ENCODE measurements around the gene STX12.

Gene STX12

DNA sequence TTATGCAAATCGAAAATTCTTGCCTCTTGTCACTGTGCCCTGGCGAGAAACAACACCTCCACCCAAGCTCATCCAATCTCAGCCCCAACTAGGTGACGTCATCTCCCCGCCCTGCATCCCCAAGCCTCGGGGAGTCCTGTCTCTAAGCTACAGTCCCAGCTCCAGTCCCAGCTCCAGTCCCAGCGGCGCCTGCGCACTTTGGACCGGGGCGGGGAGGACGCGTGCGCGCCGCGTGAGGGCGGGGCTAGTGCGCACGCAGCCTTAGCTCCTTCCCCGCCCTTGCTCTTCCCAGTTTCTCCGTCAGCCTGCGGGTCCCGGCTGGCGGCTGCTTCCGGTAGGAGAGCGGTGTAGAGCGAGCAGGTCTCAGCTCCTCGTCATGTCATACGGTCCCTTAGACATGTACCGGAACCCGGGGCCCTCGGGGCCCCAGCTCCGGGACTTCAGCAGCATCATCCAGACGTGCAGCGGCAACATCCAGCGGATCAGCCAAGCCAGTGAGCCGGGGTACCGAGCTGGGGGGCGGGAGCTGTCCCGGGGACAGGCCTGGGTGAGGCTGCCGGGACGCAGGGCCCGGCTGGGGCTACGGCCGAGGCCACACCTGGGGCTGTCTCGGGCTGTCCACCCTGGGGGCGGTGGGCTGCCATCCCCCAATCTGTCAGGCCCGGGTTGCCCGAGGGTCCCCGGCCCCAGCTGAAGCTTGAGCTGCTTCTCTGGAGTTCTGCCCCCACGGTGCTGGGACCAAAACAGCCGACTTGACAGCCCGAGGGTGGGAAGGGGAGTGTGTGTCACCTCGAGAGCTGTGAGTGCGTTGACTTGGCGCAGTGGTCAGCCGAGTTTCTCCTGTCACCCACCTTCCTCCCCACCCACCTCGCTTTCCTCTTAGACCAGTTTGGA lies at the start of gene STX12:
STX12 (plus strand) TSS at position 288 of the 894 bp plus-strand sequence; CDS start at position 377, 89 bp downstream.
- ATAC-seq (ENCODE audit: low read depth) (peak; percentile 93), DNase-seq (ENCODE audit: low spot score in 2 of 2) (peak; percentile 91 to 97)
- H3K27me3 Mint-ChIP-seq = no peaks in the 10 kb centered on the region
- peaks cover 9% of the 10 kb centered on the region for H3K36me3 Mint-ChIP-seq
- no peaks in the 10 kb centered on the region for H3K9me3 Mint-ChIP-seq
- H3K4me1 Mint-ChIP-seq = peaks cover 20% of the 10 kb centered on the region
- H3K27ac Mint-ChIP-seq = peak within 1 kb of the TSS; percentile 90
- peak within 1 kb of the TSS; percentile 95 for H3K4me3 Mint-ChIP-seq

DNA sequence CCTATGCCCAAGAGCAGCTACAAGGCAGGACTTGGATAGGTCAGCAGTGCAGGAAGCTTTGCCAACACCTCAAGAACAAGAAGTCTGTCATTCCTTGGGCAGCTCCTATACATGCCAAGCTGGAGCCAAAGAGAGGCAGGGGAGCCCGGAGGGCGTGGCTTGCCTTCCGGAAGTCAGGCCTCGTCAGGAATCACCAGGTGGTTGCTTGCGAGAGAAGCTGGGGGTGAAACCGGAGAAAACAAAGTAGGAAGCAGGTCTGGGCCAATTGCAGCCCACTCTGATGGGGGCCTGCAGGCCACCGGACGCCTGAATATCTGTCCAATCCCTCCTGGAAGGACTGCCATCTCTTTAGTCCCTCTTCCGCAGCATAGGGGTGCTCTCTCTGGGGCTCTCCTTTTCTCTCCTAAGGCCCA lies 48.1 kb upstream of the STX12 start:
- no peak for DNase-seq (ENCODE audit: low spot score in 2 of 2)
- peaks cover 5% of the 10 kb centered on the region for H3K36me3 Mint-ChIP-seq
- H3K27me3 Mint-ChIP-seq = no peaks in the 10 kb centered on the region
- ATAC-seq (ENCODE audit: low read depth) = no peak
- H3K4me3 Mint-ChIP-seq = peak overlapping the region; percentile 92
- H3K9me3 Mint-ChIP-seq = no peaks in the 10 kb centered on the region
- peaks cover 6% of the 10 kb centered on the region for H3K4me1 Mint-ChIP-seq
- peak overlapping the region; percentile 98 for H3K27ac Mint-ChIP-seq

DNA sequence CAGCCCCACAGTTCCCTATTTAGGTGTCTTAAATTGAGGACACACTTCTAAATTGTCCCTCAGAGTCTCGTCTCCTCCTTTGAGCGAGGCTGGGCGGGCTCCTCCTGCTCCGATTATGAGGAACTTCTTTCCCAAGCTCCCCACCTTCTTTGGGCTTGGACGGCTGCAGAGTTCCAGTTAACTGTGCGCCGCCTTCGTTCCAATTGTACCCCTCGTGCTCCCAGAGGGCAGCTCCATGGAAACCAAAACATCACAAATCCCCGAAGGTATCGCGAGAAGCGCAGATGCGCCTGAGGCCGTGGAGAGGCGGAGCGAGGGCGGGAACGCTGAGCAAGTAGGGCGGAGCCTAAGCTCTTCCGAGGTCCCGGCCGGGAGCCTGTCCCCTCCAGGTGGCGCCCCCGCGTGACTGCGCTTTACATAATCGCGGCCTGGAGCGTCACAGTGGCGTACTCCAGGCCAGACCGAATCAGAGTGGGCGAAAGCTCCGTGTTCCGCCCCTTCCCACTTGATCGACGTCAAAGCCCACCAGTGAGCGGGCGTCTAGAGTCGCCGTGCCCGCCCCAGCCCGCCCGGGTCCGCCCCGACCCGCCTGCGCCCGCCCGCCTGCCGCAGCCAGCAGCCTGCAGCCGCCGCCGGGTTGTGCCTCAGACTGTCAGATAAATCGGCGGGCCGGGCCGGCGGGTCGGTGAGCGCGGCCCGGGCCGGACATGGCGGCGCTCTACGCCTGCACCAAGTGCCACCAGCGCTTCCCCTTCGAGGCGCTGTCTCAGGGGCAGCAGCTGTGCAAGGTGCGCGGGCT lies 47.4 kb upstream of the STX12 start, which contains the start of gene FAM76A:
FAM76A (plus strand) TSS at position 588 of the 799 bp plus-strand sequence; CDS start at position 708, 120 bp downstream.
- DNase-seq (ENCODE audit: low spot score in 2 of 2) (peak; percentile 98 to 100), ATAC-seq (ENCODE audit: low read depth) (peak; percentile 83)
- Mint-ChIP-seq H3K9me3 (no peaks in the 10 kb centered on the region), H3K27ac (peak within 1 kb of the TSS; percentile 98), H3K4me3 (peak within 1 kb of the TSS; percentile 92), H3K27me3 (no peaks in the 10 kb centered on the region), H3K4me1 (peaks cover 8% of the 10 kb centered on the region), H3K36me3 (peaks cover 7% of the 10 kb centered on the region)

DNA sequence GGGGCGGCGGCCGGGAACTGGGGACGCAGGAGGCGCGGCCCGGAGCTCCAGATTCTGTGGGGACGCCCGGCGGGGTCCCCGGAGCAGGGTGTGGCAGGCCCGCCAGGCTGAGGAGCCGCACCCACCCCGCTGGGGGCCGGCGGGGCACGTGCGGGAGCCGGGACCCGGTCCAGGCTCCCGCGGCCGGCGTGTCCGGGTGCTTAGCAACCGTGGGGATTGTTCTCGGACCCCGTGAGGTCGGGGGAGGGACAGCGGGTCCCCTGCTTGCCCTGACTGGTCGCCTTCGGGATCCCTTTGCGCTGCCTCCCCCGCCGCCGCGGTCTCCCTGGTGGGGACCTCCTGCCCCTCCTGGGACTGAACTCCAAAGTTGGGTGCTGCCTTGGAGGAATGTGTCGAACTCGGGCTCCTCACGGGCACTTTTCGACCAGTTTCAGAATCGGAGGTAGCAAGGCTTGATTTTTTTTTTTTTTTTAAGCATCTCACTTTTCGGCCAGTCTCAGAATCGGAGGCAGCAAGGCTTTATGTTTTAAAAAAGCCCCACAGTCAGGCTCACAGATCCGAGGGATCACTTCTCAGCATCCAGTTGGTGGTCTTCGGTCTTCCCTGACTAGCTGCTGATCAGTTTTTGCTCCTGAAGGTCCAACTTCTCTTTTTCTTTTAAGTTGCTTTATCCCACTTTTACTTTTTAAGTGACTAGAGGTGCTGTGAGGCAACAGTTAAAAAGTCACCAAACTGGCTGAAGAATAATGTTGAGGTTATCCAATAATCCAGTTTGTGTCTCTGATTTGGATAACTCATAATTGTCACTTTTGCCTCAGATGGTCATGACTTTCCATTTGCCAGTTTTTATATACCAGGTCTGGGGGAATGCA lies 46.6 kb upstream of the STX12 start:
- H3K27me3 Mint-ChIP-seq = no peaks in the 10 kb centered on the region
- no peaks in the 10 kb centered on the region for H3K9me3 Mint-ChIP-seq
- H3K4me1 Mint-ChIP-seq = peaks cover 8% of the 10 kb centered on the region
- H3K27ac Mint-ChIP-seq = peak overlapping the region; percentile 98
- ATAC-seq (ENCODE audit: low read depth) (no peak), DNase-seq (ENCODE audit: low spot score in 2 of 2) (no peak)
- H3K4me3 Mint-ChIP-seq = peak overlapping the region; percentile 92
- H3K36me3 Mint-ChIP-seq = peaks cover 9% of the 10 kb centered on the region

DNA sequence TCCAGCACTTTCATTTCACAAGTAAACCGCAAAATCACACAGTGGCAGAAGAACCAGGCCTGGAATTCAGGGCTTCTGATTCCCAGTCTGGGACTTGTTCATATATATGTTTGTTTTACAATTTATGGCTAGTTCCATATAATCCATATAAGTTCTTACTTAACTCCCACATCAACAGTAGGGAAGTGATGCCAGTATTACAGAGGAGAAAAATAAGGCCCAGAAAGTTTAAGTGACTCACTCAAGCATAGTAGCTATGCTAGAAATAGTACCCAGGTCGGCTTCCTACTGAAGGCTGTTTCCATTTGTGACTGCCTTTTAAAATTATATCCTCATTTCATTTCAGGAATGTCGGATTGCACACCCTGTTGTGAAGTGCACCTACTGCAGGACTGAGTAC lies 45.9 kb upstream of the STX12 start:
- H3K27ac Mint-ChIP-seq = peak overlapping the region; percentile 98
- ATAC-seq (ENCODE audit: low read depth) = no peak

DNA sequence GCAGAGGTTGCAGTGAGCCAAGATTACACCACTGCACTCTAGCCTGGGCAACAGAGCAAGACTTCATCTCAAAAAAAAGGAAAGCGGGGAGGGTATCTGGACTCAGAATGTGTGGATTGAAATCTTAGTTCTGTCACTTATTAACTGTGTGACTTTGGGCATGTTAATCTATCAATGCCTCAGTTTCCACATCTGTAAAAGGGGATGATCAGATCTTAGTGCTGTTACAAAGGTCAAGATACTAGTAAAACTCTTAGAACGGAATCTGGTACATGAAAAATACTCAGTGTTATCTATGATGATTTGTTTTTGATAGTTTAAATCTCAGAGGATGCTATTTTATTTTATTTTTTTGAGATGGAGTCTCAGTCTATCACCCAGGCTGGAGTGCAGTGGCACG lies 36.8 kb upstream of the STX12 start:
- Mint-ChIP-seq H3K4me1 (no peaks in the 10 kb centered on the region), H3K4me3 (no peak overlapping the region), H3K27me3 (no peaks in the 10 kb centered on the region), H3K27ac (no peak overlapping the region), H3K9me3 (no peaks in the 10 kb centered on the region), H3K36me3 (peaks cover 24% of the 10 kb centered on the region)
- DNase-seq (ENCODE audit: low spot score in 2 of 2) = no peak
- ATAC-seq (ENCODE audit: low read depth) = no peak

More for the DNA sequence above, 45.9 kb upstream of the STX12 start:
- Mint-ChIP-seq H3K27me3 (no peaks in the 10 kb centered on the region), H3K9me3 (no peaks in the 10 kb centered on the region), H3K4me3 (peak overlapping the region; percentile 11), H3K4me1 (peaks cover 8% of the 10 kb centered on the region), H3K36me3 (peaks cover 9% of the 10 kb centered on the region)
- DNase-seq (ENCODE audit: low spot score in 2 of 2) = no peak

DNA sequence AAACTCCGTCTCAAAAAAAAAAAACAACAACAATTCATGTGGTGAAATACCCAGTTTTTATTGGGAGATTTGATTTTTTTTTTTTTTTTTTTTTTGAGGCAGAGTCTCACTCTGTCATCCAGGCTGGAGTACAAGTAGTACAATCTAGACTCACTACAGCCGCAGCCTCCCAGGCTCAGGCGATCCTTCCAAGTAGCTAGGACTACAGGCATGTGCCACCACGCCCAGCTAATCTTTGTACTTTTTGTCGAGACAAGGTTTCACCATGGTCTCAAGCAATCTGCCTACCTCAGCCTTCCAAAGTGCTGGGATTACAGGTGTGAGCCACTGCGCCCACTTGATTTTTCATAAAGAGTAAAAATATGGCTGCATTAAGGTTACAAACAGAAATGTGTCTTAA lies 31.9 kb upstream of the STX12 start:
- DNase-seq (ENCODE audit: low spot score in 2 of 2) (no peak), ATAC-seq (ENCODE audit: low read depth) (no peak)
- Mint-ChIP-seq H3K9me3 (no peaks in the 10 kb centered on the region), H3K36me3 (peaks cover 33% of the 10 kb centered on the region), H3K4me3 (no peak overlapping the region), H3K4me1 (no peaks in the 10 kb centered on the region), H3K27ac (no peak overlapping the region), H3K27me3 (no peaks in the 10 kb centered on the region)

DNA sequence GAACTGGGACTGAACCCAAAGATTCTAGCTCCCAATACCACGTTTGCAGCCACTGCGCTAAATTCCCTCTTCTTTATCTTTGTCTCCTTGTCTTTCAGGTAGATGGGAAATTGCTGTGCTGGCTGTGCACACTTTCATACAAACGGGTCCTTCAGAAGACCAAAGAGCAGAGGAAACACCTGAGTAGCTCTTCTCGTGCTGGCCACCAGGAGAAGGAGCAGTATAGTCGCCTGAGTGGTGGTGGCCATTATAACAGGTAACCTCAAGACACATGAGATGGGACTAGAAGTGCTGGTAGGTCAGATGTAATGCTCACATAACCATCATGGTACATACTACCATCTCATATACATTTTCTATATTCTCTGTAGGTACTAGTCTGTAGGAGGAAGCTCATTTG lies 28.5 kb upstream of the STX12 start:
- Mint-ChIP-seq H3K27ac (no peak overlapping the region), H3K9me3 (no peaks in the 10 kb centered on the region), H3K27me3 (no peaks in the 10 kb centered on the region), H3K4me1 (no peaks in the 10 kb centered on the region), H3K4me3 (no peak overlapping the region), H3K36me3 (peaks cover 31% of the 10 kb centered on the region)
- ATAC-seq (ENCODE audit: low read depth) = no peak
- DNase-seq (ENCODE audit: low spot score in 2 of 2) = no peak

DNA sequence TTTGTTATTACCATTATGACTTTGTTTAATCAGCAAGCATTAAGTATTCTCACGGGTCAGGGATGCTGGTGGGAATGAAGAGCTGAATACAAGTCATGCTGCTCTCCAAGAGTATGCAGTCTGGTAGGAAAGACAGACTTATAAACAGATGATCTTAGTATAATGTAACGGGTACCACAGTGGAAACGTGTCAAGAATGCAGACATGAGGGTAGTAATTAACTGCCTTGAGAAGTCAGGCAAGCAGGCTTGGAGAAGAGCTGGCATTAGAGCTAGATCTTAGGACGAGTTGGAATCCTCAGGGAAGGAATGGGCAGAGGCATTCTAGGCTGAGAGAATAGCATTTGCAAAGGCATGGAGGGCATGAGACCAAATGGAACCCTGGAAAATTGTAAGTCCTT lies 27.6 kb upstream of the STX12 start:
- ATAC-seq (ENCODE audit: low read depth) (no peak), DNase-seq (ENCODE audit: low spot score in 2 of 2) (no peak)
- Mint-ChIP-seq H3K27me3 (no peaks in the 10 kb centered on the region), H3K27ac (no peak overlapping the region), H3K4me3 (no peak overlapping the region), H3K4me1 (no peaks in the 10 kb centered on the region), H3K9me3 (no peaks in the 10 kb centered on the region), H3K36me3 (peaks cover 34% of the 10 kb centered on the region)

DNA sequence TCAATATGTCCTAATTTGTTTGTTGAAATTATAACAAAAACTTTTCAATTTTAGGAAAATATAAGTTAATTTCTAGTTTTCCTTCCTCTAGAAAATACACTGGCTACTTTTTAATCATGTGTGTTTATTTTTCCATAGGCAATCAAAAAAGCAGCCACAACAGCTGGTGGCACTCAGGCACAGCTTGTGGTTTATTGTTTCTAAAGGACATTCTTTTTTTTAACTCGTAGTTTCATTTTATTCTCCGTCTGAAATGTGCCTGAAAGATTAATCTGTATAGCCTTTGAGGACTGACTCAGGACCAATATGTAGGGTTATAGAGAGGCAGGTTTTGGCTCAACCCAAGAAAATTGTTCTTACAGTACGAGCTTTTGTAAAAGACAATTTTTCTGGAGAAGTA lies 20.7 kb upstream of the STX12 start:
- Mint-ChIP-seq H3K27me3 (no peaks in the 10 kb centered on the region), H3K4me1 (no peaks in the 10 kb centered on the region), H3K4me3 (no peak overlapping the region), H3K36me3 (peaks cover 34% of the 10 kb centered on the region), H3K9me3 (no peaks in the 10 kb centered on the region), H3K27ac (no peak overlapping the region)
- DNase-seq (ENCODE audit: low spot score in 2 of 2) (no peak), ATAC-seq (ENCODE audit: low read depth) (no peak)

DNA sequence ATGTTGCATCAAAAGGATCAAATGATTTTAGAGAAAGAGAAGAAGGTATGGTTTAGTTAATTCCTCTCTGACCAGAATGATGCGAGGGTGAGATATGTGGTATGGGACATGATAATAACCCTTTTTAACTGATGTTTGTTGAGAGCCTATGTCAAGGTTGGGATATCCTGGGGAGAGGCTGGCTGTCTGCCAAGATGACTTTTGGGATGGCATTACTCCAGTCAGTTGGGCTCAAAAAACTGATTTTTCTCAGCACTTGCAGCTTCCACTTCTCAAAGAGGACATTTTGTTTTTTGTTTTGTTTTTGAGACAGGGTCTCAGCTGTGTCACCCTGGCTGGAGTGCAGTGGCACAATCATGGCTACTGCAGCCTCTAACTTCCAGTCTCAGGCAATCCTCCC lies 17.7 kb upstream of the STX12 start:
- Mint-ChIP-seq H3K9me3 (no peaks in the 10 kb centered on the region), H3K36me3 (peaks cover 32% of the 10 kb centered on the region), H3K27ac (no peak overlapping the region), H3K4me3 (no peak overlapping the region), H3K27me3 (no peaks in the 10 kb centered on the region), H3K4me1 (no peaks in the 10 kb centered on the region)
- DNase-seq (ENCODE audit: low spot score in 2 of 2) = no peak
- no peak for ATAC-seq (ENCODE audit: low read depth)

DNA sequence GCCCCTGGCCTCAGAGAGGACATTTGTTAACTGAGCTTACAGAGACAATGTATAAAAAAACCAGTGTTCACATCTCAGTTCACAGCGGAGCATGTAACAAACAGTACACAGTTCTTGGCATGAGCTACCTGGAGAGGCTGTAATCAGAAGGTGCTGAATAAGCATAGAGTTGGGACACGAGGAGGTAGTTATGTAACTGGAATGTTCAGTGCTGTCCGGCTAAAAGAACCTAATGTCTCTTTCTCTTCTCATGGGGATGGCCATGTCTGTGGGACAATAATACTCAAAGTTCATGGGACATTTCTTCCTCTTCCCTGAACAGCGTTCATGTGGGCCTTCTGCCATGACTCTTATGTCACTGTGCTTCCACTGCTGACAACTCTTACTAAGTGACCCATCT lies 17.2 kb upstream of the STX12 start:
- no peaks in the 10 kb centered on the region for H3K27me3 Mint-ChIP-seq
- H3K9me3 Mint-ChIP-seq = no peaks in the 10 kb centered on the region
- H3K4me3 Mint-ChIP-seq = no peak overlapping the region
- no peaks in the 10 kb centered on the region for H3K4me1 Mint-ChIP-seq
- ATAC-seq (ENCODE audit: low read depth) = no peak
- H3K36me3 Mint-ChIP-seq = peaks cover 27% of the 10 kb centered on the region
- no peak for DNase-seq (ENCODE audit: low spot score in 2 of 2)
- H3K27ac Mint-ChIP-seq = no peak overlapping the region

DNA sequence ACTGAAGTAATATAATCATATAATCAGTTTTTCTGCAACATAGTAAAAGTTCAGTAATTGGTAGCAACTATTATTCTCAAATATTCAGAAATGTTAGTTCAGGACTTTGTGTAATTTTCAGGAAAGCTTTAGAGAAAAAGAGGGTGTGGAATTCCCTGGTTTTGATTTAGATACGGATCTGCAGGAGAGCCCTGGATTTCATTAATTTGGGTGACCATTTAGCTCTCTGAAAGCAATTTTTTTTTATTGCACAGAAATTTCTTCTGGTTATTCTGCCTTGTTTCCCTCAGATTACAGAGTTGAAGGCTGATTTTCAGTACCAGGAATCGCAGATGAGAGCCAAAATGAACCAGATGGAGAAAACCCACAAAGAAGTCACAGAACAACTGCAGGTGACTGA lies 13.8 kb upstream of the STX12 start:
- H3K9me3 Mint-ChIP-seq = no peaks in the 10 kb centered on the region
- H3K27ac Mint-ChIP-seq = no peak overlapping the region
- ATAC-seq (ENCODE audit: low read depth) (no peak), DNase-seq (ENCODE audit: low spot score in 2 of 2) (no peak)
- no peaks in the 10 kb centered on the region for H3K27me3 Mint-ChIP-seq
- no peak overlapping the region for H3K4me3 Mint-ChIP-seq
- no peaks in the 10 kb centered on the region for H3K4me1 Mint-ChIP-seq
- H3K36me3 Mint-ChIP-seq = peaks cover 21% of the 10 kb centered on the region

Data from memory B cell (primary cell).